Measurements from ENCODE around the gene ZNF398.

Gene ZNF398

DNA sequence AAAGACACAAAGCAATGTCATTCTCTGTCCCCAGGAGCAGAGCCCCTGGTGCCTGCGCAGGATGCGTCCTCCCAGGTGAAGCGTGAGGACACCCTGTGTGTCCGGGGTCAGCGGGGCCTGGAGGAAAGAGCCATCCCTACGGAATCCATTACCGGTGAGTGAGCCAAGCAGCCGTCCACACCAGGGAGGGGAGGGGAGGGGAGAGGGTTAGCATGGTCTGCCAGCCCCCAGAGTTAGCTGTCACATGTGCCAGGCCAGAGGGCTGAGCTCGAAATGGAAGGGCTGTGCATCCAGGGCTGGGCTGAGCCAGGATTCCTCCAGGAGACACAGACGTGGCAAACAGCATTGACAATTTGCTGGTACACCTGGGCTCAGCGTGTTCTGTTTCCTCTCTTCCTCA, 63.3 kb downstream of the ZNF398 start:
- TF ChIP-seq, protein P1, sequence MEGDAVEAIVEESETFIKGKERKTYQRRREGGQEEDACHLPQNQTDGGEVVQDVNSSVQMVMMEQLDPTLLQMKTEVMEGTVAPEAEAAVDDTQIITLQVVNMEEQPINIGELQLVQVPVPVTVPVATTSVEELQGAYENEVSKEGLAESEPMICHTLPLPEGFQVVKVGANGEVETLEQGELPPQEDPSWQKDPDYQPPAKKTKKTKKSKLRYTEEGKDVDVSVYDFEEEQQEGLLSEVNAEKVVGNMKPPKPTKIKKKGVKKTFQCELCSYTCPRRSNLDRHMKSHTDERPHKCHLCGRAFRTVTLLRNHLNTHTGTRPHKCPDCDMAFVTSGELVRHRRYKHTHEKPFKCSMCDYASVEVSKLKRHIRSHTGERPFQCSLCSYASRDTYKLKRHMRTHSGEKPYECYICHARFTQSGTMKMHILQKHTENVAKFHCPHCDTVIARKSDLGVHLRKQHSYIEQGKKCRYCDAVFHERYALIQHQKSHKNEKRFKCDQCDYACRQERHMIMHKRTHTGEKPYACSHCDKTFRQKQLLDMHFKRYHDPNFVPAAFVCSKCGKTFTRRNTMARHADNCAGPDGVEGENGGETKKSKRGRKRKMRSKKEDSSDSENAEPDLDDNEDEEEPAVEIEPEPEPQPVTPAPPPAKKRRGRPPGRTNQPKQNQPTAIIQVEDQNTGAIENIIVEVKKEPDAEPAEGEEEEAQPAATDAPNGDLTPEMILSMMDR (conservative IDR thresholded peaks at IDR 0.05), result no peak
- H3K27ac ChIP-seq, result no peak overlapping the region

DNA sequence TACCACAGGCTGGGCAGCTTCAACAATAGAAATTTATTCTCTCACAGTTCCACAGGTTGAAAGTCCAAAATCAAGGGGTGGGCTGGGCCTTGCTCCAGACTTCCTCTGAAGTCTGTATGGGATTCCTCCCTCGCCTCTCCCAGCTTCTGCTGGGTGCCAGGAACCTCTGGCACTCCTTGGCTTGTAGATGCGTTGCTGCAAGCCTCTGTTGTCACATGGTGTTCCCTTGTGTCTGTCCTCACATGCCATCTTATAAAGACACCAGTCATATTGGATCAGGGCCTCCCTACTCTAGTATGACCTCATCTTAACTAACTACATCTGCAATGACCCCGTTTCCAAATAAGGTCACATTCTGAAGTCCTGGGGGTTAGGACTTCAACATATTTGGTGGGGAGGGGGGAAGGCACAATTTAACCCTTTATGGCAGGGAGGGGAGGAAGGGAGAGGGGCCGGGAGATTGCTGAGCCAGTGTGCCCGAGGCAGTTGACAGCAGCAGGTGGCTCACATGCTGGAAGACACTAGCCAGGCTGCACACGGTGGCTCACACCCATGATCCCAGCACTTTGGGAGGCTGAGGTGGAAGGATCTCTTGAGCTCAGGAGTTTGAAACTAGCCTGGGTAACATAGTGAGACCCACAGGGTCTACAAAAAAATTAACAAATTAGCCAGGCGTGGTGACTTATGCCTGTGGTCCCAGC, 66.9 kb downstream of the ZNF398 start:
- no peak overlapping the region for H3K27ac ChIP-seq
- TF ChIP-seq, protein P1 (conservative IDR thresholded peaks at IDR 0.05), result no peak

DNA sequence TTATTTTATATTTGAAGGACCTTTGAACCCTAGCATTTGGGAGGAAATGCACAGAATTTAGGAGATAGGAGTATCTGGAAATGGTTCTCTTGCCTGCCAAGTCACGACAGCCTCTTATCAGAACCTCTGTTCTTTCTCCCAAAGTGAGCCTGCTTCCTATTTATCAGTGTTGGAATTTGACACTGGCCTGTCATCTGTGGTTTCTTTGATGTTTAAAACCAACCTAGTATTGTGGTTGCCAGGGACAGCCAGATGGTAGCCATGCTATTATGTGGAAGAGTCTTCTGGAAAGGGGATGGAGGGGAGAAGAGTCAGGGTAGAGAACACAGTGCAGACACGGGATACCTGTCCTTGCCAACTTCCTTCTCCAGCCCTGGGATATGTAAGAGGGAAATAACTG, 69.1 kb downstream of the ZNF398 start:
- no peak overlapping the region for H3K27ac ChIP-seq
- TF ChIP-seq, protein P1 (conservative IDR thresholded peaks at IDR 0.05), result no peak

DNA sequence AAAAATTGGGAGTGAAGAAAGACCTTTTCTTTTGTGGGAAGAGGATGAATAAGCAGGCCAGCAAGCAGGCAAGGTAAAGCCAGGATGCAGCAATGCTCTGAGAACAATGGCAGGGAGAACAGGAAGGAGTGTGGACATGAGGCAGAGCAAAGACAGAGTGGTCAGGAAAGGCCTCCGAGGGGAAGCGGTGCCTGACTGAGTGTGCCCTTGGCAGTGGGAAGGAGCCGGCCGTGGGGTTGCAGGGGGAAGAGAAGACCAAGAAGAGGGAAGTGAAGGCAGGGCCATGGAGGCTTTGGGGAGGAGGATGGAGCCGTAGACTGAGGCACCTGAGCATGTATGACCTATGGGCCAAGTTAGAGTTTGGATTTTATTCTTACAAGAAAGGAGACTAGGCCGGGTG, 70.3 kb downstream of the ZNF398 start:
- no peak overlapping the region for H3K27ac ChIP-seq
- TF ChIP-seq, protein P1 (conservative IDR thresholded peaks at IDR 0.05), result no peak

DNA sequence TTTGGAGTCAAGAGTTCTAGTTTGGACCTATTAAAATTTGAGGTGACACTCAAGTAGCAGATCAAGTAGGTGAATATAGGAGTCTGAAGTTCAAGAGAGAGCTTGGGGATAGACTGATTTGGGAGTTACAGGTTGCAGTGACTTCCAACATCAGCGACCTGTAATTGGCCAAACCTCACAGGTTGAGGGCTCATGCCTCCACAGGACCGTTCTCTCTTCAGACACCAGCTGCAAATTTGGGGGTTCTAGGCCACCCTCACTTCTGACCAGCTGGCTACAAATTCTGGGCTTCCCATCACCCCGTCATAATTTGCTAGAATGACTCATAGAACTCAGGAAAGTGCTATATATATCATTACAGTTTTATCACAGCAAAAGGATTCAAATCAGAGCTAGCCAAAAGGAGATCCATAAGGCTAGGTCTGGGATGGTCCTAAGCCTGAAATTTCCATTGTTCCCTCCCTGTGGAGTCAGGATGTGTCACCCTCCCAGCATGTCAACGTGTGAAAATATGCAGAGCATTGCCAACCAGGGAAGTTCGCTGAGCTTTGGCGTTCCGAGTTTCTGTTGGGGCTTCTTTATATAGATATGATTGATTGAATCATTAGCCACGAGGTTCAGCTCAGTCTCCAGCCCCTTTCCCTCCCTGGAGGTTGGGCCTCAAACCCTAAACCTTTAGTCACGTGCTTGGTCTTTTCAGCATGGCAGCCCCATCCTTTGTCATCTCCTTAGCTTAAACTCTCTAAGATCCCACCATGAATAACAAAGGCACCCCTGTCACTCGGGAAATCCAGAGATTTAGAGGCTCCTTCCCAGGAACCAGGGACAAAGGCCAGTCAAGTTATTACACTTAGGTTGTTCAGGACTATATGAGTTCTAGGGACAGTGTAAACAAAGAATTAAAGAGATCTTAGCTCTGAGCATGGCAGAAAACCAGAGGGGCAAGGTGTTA, 71.5 kb downstream of the ZNF398 start:
- H3K27ac ChIP-seq, result no peak overlapping the region
- TF ChIP-seq, protein P1 (conservative IDR thresholded peaks at IDR 0.05), result no peak

DNA sequence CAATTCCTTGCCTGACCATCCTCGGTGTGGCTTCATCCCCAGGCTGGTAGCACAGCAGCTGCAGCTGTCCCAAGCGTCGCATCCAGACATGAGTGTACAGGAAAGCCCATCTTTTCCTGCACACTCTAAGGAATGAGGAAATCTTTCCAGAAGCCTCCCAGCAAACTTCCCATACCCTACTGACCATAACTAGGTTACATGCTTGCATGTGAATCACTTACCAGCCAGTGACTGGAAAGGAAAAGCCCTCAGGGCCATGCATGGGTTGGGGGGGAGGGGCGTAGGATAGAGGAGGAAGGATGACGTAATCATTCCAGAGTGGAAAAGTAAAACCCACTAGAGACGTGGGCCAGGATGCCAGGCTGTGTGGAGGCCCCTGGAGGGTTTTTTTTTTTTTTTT, 73.3 kb downstream of the ZNF398 start:
- TF ChIP-seq, protein P1 (conservative IDR thresholded peaks at IDR 0.05), result no peak
- no peak overlapping the region for H3K27ac ChIP-seq

DNA sequence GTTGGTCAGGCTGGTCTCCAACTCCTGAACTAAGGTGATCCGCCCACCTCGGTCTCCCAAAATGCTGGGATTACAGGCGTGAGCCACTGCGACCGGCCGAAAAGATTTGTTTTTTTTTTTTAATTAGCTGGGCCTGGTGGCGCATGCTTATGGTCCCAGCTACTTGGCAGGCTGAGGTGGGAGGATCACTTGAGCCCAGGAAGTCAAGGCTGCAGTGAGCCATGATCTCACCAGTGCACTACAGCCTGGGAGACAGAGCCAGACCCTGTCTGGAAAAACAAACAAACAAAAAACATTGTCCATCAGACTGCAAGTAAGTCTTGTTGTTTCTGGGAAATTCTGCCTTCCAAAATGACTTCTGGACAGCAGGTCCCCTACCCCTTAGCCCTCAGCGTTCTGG, 75.9 kb downstream of the ZNF398 start:
- H3K27ac ChIP-seq, result no peak overlapping the region
- TF ChIP-seq, protein P1 (conservative IDR thresholded peaks at IDR 0.05), result no peak

Measured in VCaP (cell line).